Liver (tissue), 3 donors: ENCODE data around the gene ADGRG3.

ENCODE experiments used
- EGR1 ChIP-seq, 2 donors: IDR thresholded peaks; 2 replicates each; pipeline ENCODE4 v1.6.1; 2016 to 2018; ENCODE audit warnings: antibody characterized with exemption in 2 of 2, low read depth in 2 of 2
- NR2F2 ChIP-seq: IDR thresholded peaks from 2 replicates; pipeline ENCODE4 v1.6.1; 2016; ENCODE audit warnings: antibody characterized with exemption
- TF ChIP-seq, protein P1 (sequence below): fragments of 150-350 bp; IDR thresholded peaks from 2 replicates; pipeline ENCODE4 v1.5.1; 2017; ENCODE audit warnings: improper control_type of control experiment, low read depth, low read length; ENCODE audit not compliant: missing input control
- donor health status: healthy.
- donor health status: healthy.

- TF ChIP-seq, protein P1, sequence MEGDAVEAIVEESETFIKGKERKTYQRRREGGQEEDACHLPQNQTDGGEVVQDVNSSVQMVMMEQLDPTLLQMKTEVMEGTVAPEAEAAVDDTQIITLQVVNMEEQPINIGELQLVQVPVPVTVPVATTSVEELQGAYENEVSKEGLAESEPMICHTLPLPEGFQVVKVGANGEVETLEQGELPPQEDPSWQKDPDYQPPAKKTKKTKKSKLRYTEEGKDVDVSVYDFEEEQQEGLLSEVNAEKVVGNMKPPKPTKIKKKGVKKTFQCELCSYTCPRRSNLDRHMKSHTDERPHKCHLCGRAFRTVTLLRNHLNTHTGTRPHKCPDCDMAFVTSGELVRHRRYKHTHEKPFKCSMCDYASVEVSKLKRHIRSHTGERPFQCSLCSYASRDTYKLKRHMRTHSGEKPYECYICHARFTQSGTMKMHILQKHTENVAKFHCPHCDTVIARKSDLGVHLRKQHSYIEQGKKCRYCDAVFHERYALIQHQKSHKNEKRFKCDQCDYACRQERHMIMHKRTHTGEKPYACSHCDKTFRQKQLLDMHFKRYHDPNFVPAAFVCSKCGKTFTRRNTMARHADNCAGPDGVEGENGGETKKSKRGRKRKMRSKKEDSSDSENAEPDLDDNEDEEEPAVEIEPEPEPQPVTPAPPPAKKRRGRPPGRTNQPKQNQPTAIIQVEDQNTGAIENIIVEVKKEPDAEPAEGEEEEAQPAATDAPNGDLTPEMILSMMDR = no peak
- no peak for TF ChIP-seq NR2F2
- TF ChIP-seq EGR1 (IDR thresholded peaks at IDR 0.05; ENCODE audit: low read depth in 2 of 2) = no peak
Measured at GRCh38 chr16:57649846-57650245, 18.3 kb upstream of the ADGRG3 start.
